Measurements from ENCODE around the gene PRDM5. TPM values are rescaled to one million over a fixed set of nuclear protein-coding genes. Genes with fewer than 3 reads are reported as not detected.

The PRDM5 gene
- total and polyA plus RNA-seq, 10 of the 15 experiments (the other 5 are each of a cell fraction or from before 2014, with no cell fraction given): 0.07 TPM; not detected in 9

GRCh38 chr4:120725639-120726580 lies 196.6 kb downstream of the PRDM5 start:
- Histone ChIP-seq H3K27ac (ENCODE audit: control insufficient read depth, insufficient read depth) (no peak overlapping the region), H3K9me3 (replicated peaks; ENCODE audit: control insufficient read depth, insufficient read depth, low read length) (no peaks in the 10 kb centered on the region), H3K9ac (ENCODE audit: control insufficient read depth, insufficient read depth, low read length) (no peak overlapping the region), H3K79me2 (ENCODE audit: control insufficient read depth, insufficient read depth, low read length) (no peaks in the 10 kb centered on the region), H3K36me3 (ENCODE audit: control insufficient read depth in 2 of 2, insufficient read depth in 2 of 2, low read length in 1 of 2) (no peaks in the 10 kb centered on the region), H3K4me1 (ENCODE audit: control insufficient read depth, insufficient read depth, low read length) (no peaks in the 10 kb centered on the region), H3K4me2 (ENCODE audit: control insufficient read depth, insufficient read depth) (no peak overlapping the region), H2AFZ (ENCODE audit: control insufficient read depth, low read depth, low read length) (no peak overlapping the region), H3K4me3 (no peak overlapping the region), H4K20me1 (ENCODE audit: control insufficient read depth, insufficient read depth) (no peaks in the 10 kb centered on the region), H3K27me3 (replicated peaks in 1 of 2; ENCODE audit: control insufficient read depth in 2 of 2, insufficient read depth in 2 of 2, low read length in 1 of 2) (peaks cover 0 to 5% of the 10 kb centered on the region in 2 experiments; a peak in 1 of 4 replicates)
- TF ChIP-seq HDAC2 (IDR thresholded peaks at IDR 0.05): no peak
- TF ChIP-seq STAT1 (conservative IDR thresholded peaks at IDR 0.05): no peak
- TF ChIP-seq RBBP5 (conservative IDR thresholded peaks at IDR 0.05): no peak
- TF ChIP-seq RELA (IDR thresholded peaks at IDR 0.05; ENCODE audit: borderline replicate concordance, partially characterized antibody): no peak
- no peak for TF ChIP-seq ESRRA (IDR thresholded peaks at IDR 0.05; ENCODE audit: low read length)
- no peak for TF ChIP-seq PRDM15 (CRISPR knock-in tag; IDR thresholded peaks at IDR 0.05)
- TF ChIP-seq MLLT1 (IDR thresholded peaks at IDR 0.05): no peak
- no peak for TF ChIP-seq MAX (IDR thresholded peaks at IDR 0.05; ENCODE audit: low read depth, low read length)
- TF ChIP-seq NFYB (IDR thresholded peaks at IDR 0.05; ENCODE audit: insufficient read depth, low read depth, low read length): no peak
- 26% methylated on average over 6 of the region's 6 CpGs for WGBS (ENCODE audit: insufficient coverage, insufficient replicate concordance, low lambda C conversion rate, missing lambda C conversion rate)
- SMC1A ChIA-PET (ENCODE audit: uncharacterized antibody, unreplicated experiment): no interaction called here
- FAIRE-seq: no peak
- BruUV-seq (replicated peaks): no TSS peak
- intact Hi-C loops (cut with micrococcal nuclease; ENCODE audit: unreplicated experiment) (no loop called here), in situ Hi-C loops (cut with MboI) (no loop called here)
- CTCF ChIA-PET: interaction anchor here (1.6 kb wide), 1 partner anchor 12 kb away, joined by 4 read pairs; no protein-coding TSS in a partner anchor
- POLR2A ChIA-PET: no interaction called here
- DNase-seq (ENCODE audit: low read depth, low spot score): no peak
- no peak for ATAC-seq
- RAD21 ChIA-PET (ENCODE audit: unreplicated experiment): interaction anchor here (0.6 to 3.0 kb wide), 3 partner anchors 14 to 282 kb away, joined by 3 to 11 read pairs (median 4); no protein-coding TSS in a partner anchor
